PC-3 (cell line): Measurements from ENCODE around the gene SEMA3F.

ENCODE experiments used
- EZH2 ChIP-seq: fragments of 300-600 bp; sonication (generic); IDR thresholded peaks from one replicate; pipeline ENCODE4 v1.6.1; 2017; ENCODE audit warnings: antibody characterized with exemption, mild to moderate bottlenecking, low read length; ENCODE audit not compliant: unreplicated experiment
- EZH2phosphoT487 ChIP-seq: fragments of 300-600 bp; sonication (generic); IDR thresholded peaks from 2 replicates; pipeline ENCODE4 v1.6.1; 2018; ENCODE audit warnings: mild to moderate bottlenecking, antibody characterized with exemption, low read length, borderline replicate concordance
- TF ChIP-seq, protein P1 (sequence below): fragments of 300-600 bp; sonication (generic); conservative IDR thresholded peaks from 2 replicates; pipeline ENCODE4 v1.5.1; 2017; ENCODE audit warnings: antibody characterized with exemption, low read depth, mild to moderate bottlenecking, low read length

DNA sequence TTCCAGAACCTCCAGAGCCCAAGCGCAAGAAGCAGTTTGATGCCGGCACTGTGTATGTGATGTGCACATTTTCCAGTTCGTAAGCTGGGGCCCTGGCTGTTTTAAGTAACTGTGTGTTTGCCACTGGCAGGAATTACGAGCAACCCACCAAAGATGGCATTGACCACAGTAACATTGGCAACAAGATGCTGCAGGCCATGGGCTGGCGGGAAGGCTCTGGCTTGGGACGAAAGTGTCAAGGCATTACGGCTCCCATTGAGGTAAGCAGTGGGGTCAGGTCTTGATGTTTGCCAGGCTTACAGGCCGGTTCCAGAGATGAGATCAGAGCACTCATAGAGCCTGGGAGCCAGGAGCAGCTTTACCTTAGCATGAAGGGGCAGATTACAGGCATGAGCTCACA lies 38.0 kb upstream of the SEMA3F start:
- TF ChIP-seq, protein P1, sequence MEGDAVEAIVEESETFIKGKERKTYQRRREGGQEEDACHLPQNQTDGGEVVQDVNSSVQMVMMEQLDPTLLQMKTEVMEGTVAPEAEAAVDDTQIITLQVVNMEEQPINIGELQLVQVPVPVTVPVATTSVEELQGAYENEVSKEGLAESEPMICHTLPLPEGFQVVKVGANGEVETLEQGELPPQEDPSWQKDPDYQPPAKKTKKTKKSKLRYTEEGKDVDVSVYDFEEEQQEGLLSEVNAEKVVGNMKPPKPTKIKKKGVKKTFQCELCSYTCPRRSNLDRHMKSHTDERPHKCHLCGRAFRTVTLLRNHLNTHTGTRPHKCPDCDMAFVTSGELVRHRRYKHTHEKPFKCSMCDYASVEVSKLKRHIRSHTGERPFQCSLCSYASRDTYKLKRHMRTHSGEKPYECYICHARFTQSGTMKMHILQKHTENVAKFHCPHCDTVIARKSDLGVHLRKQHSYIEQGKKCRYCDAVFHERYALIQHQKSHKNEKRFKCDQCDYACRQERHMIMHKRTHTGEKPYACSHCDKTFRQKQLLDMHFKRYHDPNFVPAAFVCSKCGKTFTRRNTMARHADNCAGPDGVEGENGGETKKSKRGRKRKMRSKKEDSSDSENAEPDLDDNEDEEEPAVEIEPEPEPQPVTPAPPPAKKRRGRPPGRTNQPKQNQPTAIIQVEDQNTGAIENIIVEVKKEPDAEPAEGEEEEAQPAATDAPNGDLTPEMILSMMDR: no peak
- TF ChIP-seq EZH2phosphoT487 (no peak), EZH2 (no peak)
